ENCODE measurements around the gene ITPA. TPM values are rescaled to one million over a fixed set of nuclear protein-coding genes. Genes with fewer than 3 reads are reported as not detected.

ITPA gene
- total and polyA plus RNA-seq, 2 of the 4 experiments (the other 2 are of a cell fraction), result 32.4 to 49.0 TPM

- Histone ChIP-seq H3K14ac (replicated peaks; ENCODE audit: low read depth, low read length) (no peak overlapping the region), H3K9me1 (ENCODE audit: insufficient read depth, low read length) (no peaks in the 10 kb centered on the region), H3K23ac (ENCODE audit: low read depth, low read length) (no peak overlapping the region), H2AFZ (replicated peaks; ENCODE audit: low read length, poor library complexity) (no peak overlapping the region), H3K56ac (ENCODE audit: extremely low read depth, insufficient read depth, low read length) (no peak overlapping the region), H2AK5ac (ENCODE audit: low read depth, low read length) (no peak overlapping the region), H4K8ac (ENCODE audit: low read depth in 2 of 2, low read length in 2 of 2) (no peak overlapping the region), H3K9ac (ENCODE audit: low read depth, low read length) (peak overlapping the region; percentile 25; the same call in 1 of the 2 replicates), H4K20me1 (ENCODE audit: insufficient read depth, low read length) (no peaks in the 10 kb centered on the region), H3K9me3 (ENCODE audit: control insufficient read depth, insufficient read depth, low read length) (no peaks in the 10 kb centered on the region), H3K27ac (ENCODE audit: insufficient read depth, low read length) (no peak overlapping the region), H3K18ac (ENCODE audit: low read depth, low read length) (no peak overlapping the region), H3K27me3 (ENCODE audit: control insufficient read depth, insufficient read depth, low read length) (peaks cover 17% of the 10 kb centered on the region), H2BK5ac (ENCODE audit: low read depth, low read length, poor library complexity, severe bottlenecking) (no peak overlapping the region), H2BK20ac (ENCODE audit: low read depth, low read length) (no peak overlapping the region), H3K79me1 (ENCODE audit: low read depth in 1 of 2, low read length in 2 of 2) (peaks cover 0 to 8% of the 10 kb centered on the region in 2 experiments; a peak in 2 of 4 replicates), H3K36me3 (ENCODE audit: control insufficient read depth, insufficient read depth, low read length) (no peaks in the 10 kb centered on the region), H2BK120ac (ENCODE audit: low read depth, low read length) (no peak overlapping the region), H2BK15ac (ENCODE audit: low read depth, low read length) (no peak overlapping the region), H4K5ac (ENCODE audit: low read depth, low read length) (no peak overlapping the region), H2AK9ac (replicated peaks; ENCODE audit: low read depth, low read length, poor library complexity) (no peak overlapping the region), H3K4ac (ENCODE audit: low read depth, low read length) (no peak overlapping the region), H4K91ac (ENCODE audit: insufficient read depth, low read depth, low read length) (no peak overlapping the region), H3K4me2 (ENCODE audit: low read depth, low read length) (peak overlapping the region; percentile 89; the same call in 1 of the 2 replicates), H3K4me3 (ENCODE audit: insufficient read depth, low read depth, low read length) (no peak overlapping the region), H3K4me1 (ENCODE audit: control insufficient read depth, insufficient read depth, low read length) (no peaks in the 10 kb centered on the region; the same call in 1 of the 2 replicates)
- ATAC-seq (ENCODE audit: low read depth), result no peak
- dilution Hi-C loops (cut with HindIII; ENCODE audit: low sequenced_read_pairs, unreplicated experiment), result no loop called here
- no peak for TF ChIP-seq MAZ (IDR thresholded peaks at IDR 0.05; ENCODE audit: borderline replicate concordance, low read depth, low read length)
- TF ChIP-seq MAFK (IDR thresholded peaks at IDR 0.05; ENCODE audit: low read depth, low read length), result no peak
- TF ChIP-seq, protein P1, sequence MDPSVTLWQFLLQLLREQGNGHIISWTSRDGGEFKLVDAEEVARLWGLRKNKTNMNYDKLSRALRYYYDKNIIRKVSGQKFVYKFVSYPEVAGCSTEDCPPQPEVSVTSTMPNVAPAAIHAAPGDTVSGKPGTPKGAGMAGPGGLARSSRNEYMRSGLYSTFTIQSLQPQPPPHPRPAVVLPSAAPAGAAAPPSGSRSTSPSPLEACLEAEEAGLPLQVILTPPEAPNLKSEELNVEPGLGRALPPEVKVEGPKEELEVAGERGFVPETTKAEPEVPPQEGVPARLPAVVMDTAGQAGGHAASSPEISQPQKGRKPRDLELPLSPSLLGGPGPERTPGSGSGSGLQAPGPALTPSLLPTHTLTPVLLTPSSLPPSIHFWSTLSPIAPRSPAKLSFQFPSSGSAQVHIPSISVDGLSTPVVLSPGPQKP (IDR thresholded peaks at IDR 0.05; ENCODE audit: borderline replicate concordance, low read depth, low read length), result no peak
- no peak for TF ChIP-seq CTCF (conservative IDR thresholded peaks at IDR 0.05; ENCODE audit: low read depth, low read length)
- TF ChIP-seq CEBPB (IDR thresholded peaks at IDR 0.05; ENCODE audit: low read depth, low read length), result no peak
- no peak for TF ChIP-seq RCOR1 (IDR thresholded peaks at IDR 0.05; ENCODE audit: insufficient replicate concordance, low read length)
- TF ChIP-seq, protein P2, sequence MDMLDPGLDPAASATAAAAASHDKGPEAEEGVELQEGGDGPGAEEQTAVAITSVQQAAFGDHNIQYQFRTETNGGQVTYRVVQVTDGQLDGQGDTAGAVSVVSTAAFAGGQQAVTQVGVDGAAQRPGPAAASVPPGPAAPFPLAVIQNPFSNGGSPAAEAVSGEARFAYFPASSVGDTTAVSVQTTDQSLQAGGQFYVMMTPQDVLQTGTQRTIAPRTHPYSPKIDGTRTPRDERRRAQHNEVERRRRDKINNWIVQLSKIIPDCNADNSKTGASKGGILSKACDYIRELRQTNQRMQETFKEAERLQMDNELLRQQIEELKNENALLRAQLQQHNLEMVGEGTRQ (IDR thresholded peaks at IDR 0.05; ENCODE audit: low read depth, low read length), result no peak
- no peak for TF ChIP-seq RFX5 (IDR thresholded peaks at IDR 0.05; ENCODE audit: low read depth, low read length)
- BruUV-seq (replicated peaks), result no TSS peak
- ChIA-PET POLR2A (ENCODE audit: unreplicated experiment) (no interaction called here), CTCF (interaction anchor here (0.7 kb wide), 1 partner anchor 14 kb away, joined by 3 read pairs; no protein-coding TSS in a partner anchor)
- intact Hi-C loops (cut with micrococcal nuclease), result no loop called here
- WGBS, 2 experiments (ENCODE audit: extremely low coverage in 2 of 2, insufficient read length in 1 of 2), result no CpG with 5 or more reads among the region's 1 CpG
- in situ Hi-C loops (cut with MboI; ENCODE audit: low sequenced_read_pairs), result no loop called here
- DNase-seq, result no peak
Observed at GRCh38 chr20:3175270-3175669, 34.0 kb upstream of the ITPA start.

Data from IMR-90 (cell line).